Adipocyte (in vitro differentiated cells): ENCODE measurements around the gene NALCN.

Experiments
- DNase-seq: peaks from one replicate; pipeline ENCODE4 v3.0.0-alpha.2; 2015; ENCODE audit warnings: low read depth
- H3K27me3 ChIP-seq: replicated peaks from 2 replicates; pipeline ENCODE4 v1.7.0; 2013; ENCODE audit warnings: mild to moderate bottlenecking, low read length, moderate library complexity; ENCODE audit not compliant: control insufficient read depth, insufficient read depth
- H3K36me3 ChIP-seq: 2 replicates; pipeline ENCODE4 v1.7.0; 2013; ENCODE audit warnings: low read length, mild to moderate bottlenecking, moderate library complexity; ENCODE audit not compliant: control insufficient read depth, insufficient read depth, severe bottlenecking
- H3K4me1 ChIP-seq: 2 replicates; pipeline ENCODE4 v1.7.0; 2013; ENCODE audit warnings: mild to moderate bottlenecking, low read length, moderate library complexity; ENCODE audit not compliant: control insufficient read depth, insufficient read depth
- H3K4me3 ChIP-seq: 2 replicates; pipeline ENCODE4 v1.7.0; 2013; ENCODE audit warnings: mild to moderate bottlenecking, low read length, moderate library complexity
- H3K9ac ChIP-seq: 2 replicates; pipeline ENCODE4 v1.7.0; 2013; ENCODE audit warnings: mild to moderate bottlenecking, low read length, moderate library complexity
- H3K9me3 ChIP-seq: 2 replicates; pipeline ENCODE4 v1.7.0; 2013; ENCODE audit warnings: mild to moderate bottlenecking, low read length, moderate library complexity; ENCODE audit not compliant: control insufficient read depth

The NALCN gene

DNA sequence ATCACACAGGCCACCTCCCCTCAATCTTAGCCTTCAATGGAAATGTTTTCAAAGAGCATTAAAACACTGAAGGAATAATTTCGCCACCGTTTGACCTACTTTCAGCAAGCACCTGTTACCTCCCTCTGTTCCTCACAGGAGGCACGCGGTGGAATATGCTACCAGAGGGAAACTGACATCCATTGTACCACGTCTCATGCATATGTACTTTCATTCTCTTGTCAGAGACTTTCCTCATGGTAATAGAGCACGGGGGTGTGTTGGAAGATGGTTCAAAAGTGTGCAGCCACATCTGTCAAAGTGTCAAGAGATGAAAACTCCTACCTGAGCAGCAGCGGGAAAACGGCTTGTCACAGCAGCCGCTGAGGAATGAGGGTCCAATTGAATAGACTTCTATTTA lies 143.4 kb downstream of the NALCN start:
- Histone ChIP-seq H3K36me3 (no peaks in the 10 kb centered on the region), H3K9ac (no peak overlapping the region), H3K9me3 (no peaks in the 10 kb centered on the region), H3K4me1 (no peaks in the 10 kb centered on the region), H3K27me3 (no peaks in the 10 kb centered on the region), H3K4me3 (no peak overlapping the region)
- DNase-seq, result no peak

DNA sequence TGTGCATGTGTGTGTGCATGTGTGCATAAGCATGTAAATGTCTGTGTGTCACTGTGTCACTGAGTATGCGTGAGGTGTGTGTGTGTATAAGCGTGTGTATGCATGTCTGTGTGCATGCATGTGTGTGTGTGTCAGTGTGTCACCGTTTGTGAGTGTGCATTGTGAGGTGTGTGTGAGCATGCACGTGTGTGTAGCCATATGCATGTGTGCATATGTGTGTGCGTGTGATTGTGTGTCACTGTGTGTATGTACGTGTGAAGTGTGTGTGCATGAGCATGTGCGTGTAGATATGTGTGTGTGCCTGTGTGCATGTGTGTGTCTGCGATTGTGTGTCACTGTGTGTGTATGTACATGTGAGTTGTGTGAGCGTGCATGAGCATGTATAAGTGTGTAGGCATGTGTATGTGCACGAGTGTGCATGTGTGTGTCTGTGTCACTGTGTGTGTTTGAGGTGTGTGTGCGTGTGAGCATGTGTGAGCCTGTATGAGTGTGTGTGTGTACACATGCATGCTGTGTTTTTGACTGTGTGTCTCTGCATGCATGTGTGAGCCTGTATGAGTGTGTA lies 144.5 kb downstream of the NALCN start:
- Histone ChIP-seq H3K36me3 (no peaks in the 10 kb centered on the region), H3K9me3 (no peaks in the 10 kb centered on the region), H3K4me3 (no peak overlapping the region), H3K4me1 (peaks cover under 1% of the 10 kb centered on the region), H3K27me3 (no peaks in the 10 kb centered on the region), H3K9ac (no peak overlapping the region)
- DNase-seq, result no peak

DNA sequence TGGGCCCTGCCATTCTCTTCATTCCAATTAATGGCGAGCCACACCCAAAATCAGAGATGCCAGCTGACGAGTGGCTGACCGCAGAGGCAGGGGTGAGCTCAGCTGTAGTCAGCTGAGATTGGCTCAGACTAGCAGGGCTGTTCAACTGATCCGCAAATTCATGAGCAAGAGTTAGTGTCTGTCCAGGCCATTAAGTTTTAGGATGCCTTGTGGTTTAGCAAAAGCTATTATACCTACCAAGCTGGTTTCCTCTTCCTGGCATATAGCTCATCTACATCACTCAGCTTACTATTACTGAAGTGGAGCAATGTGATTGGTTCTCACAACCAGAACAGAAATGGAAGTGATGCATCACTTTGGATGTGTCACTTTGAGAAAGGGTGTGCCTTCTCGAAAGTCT lies 148.7 kb downstream of the NALCN start:
- no peaks in the 10 kb centered on the region for H3K9me3 ChIP-seq
- no peak overlapping the region for H3K9ac ChIP-seq
- peaks cover 6% of the 10 kb centered on the region for H3K4me1 ChIP-seq
- no peaks in the 10 kb centered on the region for H3K36me3 ChIP-seq
- H3K4me3 ChIP-seq, result no peak overlapping the region
- H3K27me3 ChIP-seq, result no peaks in the 10 kb centered on the region
- DNase-seq, result no peak

DNA sequence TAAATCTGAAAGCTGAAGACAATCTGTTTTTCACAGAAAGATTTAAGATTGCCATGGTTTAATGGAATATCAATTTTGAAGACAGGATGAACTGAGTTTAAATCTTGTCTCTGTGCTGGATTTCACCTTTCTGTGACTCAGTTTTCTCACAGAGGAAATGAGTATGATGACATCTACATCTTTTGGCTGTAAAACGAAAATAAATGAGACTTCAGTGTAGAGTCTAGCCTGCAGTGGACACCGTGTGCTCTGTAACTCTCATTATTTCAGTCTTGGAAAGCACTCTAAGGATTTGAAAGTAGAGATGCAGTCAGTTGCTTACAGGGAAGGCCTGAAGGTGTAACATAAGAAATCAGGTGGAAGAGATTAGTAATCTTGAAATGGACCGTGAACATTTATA lies 150.4 kb downstream of the NALCN start:
- Histone ChIP-seq H3K9me3 (no peaks in the 10 kb centered on the region), H3K9ac (no peak overlapping the region), H3K4me3 (no peak overlapping the region), H3K27me3 (no peaks in the 10 kb centered on the region), H3K36me3 (no peaks in the 10 kb centered on the region), H3K4me1 (peaks cover 6% of the 10 kb centered on the region)
- DNase-seq, result no peak

DNA sequence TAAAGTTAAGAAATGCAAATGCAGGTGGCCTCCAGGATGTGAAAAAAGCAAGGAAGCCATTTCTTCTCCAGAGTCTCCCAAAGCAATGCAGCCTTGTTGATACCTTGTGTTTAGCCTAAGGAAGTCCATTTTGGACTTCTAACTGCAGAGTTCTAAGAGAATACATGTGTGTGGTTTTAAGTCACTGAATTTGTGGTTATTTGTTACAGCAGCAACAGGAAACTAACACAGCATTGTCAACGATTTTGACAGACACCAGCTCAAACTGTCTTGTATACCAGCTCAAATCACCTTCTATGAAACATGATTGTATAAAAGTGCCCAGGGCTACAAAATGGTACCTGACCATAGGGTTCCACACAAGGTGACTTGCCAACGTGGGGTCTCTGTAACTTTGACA lies 151.4 kb downstream of the NALCN start:
- Histone ChIP-seq H3K36me3 (no peaks in the 10 kb centered on the region), H3K27me3 (no peaks in the 10 kb centered on the region), H3K9me3 (no peaks in the 10 kb centered on the region), H3K4me3 (no peak overlapping the region), H3K9ac (no peak overlapping the region), H3K4me1 (peaks cover 6% of the 10 kb centered on the region)
- no peak for DNase-seq

DNA sequence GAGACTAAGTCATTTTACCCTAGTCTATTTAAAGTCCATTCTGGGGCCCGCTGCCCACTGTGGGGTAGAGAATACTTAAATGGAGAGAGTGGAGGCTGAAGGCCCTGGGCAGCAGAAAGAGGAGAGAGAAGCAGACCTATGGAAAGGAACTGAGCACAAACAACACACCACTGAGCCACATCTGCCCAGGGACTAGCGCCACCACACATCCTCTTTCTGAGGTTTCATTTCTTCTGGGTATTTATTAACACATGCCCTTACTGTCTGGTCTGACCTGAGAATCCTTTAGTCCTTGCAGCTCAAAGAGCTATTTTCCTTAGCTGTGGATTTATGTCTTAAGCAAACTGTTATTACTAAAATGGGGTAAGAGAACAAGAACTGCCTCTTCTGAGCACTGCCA lies 154.0 kb downstream of the NALCN start:
- no peak for DNase-seq
- no peak overlapping the region for H3K4me3 ChIP-seq
- H3K9me3 ChIP-seq, result no peaks in the 10 kb centered on the region
- peaks cover 9% of the 10 kb centered on the region for H3K4me1 ChIP-seq
- no peaks in the 10 kb centered on the region for H3K36me3 ChIP-seq
- H3K27me3 ChIP-seq, result no peaks in the 10 kb centered on the region
- H3K9ac ChIP-seq, result no peak overlapping the region

DNA sequence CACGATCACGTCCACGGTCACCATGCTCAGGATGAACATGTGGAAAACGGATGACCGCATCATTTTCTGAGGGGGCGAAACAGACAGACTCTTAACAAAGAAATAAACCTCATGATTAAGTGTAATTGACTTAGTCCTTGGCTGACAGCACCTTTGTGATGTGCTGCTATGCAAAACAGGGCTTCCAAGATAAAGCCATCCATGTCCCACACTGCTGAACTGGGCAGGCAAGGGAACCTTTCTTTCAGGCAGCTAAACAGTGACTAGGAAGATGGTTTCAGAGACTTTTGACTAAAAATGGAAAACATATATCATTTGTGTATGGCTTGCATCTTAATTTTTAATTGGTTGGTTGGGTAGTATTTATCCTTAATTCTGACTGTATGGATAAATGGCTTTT lies 157.8 kb downstream of the NALCN start:
- DNase-seq, result no peak
- Histone ChIP-seq H3K9me3 (no peaks in the 10 kb centered on the region), H3K4me1 (peaks cover 4% of the 10 kb centered on the region), H3K4me3 (no peak overlapping the region), H3K36me3 (no peaks in the 10 kb centered on the region), H3K27me3 (no peaks in the 10 kb centered on the region), H3K9ac (no peak overlapping the region)

DNA sequence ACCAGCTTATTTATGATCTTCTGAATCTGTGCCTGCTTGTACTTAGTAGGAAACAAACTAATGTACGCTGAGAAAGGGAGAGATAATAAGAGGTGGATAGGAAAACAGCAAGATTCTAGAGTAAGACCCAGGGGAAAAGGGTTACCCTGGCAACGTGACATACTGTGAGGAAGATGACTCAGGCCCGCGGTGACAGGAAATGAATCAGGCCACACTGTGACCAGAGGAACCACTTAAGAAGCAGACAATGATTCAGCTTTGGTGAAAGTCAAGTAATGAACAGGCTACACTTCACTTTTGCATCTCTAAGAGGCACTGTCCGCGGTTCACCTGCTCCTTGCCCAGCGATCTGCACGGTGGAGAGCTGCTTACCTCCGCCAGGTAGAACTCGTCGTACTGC lies 158.2 kb downstream of the NALCN start:
- peak; percentile 53 for DNase-seq
- no peaks in the 10 kb centered on the region for H3K9me3 ChIP-seq
- no peak overlapping the region for H3K9ac ChIP-seq
- H3K4me3 ChIP-seq, result no peak overlapping the region
- peaks cover 4% of the 10 kb centered on the region for H3K4me1 ChIP-seq
- no peaks in the 10 kb centered on the region for H3K27me3 ChIP-seq
- H3K36me3 ChIP-seq, result no peaks in the 10 kb centered on the region

DNA sequence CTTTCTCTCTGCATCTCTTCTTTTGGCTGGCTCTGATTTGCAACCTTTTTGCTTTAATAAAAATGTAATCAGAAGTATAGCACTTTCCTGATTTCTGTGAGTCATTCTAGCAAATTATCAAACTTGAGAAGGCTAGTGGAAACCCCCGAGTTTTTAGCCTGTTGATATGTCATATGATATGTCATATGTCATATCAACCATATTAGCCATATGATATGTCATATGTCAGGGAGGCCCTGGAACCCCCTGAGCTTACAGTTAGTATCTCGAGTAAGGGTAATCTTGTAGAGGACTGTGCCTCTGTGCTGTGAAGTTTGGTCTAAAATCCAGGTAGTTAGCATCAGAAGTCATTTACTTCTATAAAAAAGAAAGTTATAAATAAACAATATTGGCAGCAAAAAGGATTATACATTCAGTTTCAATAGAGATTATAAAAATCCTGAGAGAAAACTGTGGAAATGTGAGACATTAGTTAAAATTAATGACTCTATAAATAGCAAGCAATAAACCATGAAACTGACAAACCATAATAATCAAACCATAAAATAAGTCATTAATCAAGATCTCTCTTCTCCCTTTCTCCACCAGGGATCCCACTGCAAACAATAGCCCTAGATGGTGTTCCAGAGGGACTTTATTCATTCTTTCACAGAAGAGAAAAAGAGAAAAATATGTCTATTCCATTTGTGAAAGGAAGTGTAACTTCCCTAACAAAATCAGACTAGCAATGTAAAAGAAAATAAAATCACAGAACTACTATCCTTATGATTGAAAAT lies 167.4 kb downstream of the NALCN start:
- H3K9ac ChIP-seq, result no peak overlapping the region
- H3K4me1 ChIP-seq, result no peaks in the 10 kb centered on the region
- no peak overlapping the region for H3K4me3 ChIP-seq
- no peaks in the 10 kb centered on the region for H3K27me3 ChIP-seq
- peaks cover 13% of the 10 kb centered on the region for H3K9me3 ChIP-seq
- no peaks in the 10 kb centered on the region for H3K36me3 ChIP-seq
- no peak for DNase-seq

DNA sequence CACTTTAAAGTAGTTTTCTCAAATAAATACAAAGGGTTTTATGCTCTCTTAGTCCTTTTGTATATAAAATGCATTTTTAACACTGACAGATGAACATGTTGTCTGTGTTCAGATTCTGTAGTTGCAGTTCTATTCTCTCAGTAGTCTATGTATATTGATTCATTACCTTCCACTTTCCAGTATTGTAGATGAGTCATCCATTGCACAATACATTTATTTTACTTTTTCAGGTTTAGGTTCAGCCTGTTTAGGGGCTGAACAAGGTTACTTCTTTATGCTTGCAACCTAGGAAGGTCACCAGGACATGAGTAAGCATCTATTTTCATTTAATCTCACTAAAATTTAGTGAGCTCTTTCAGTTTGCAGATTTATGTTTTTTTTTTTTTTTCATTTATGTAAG lies 173.6 kb downstream of the NALCN start:
- no peaks in the 10 kb centered on the region for H3K27me3 ChIP-seq
- H3K36me3 ChIP-seq, result no peaks in the 10 kb centered on the region
- DNase-seq, result peak; percentile 12
- no peak overlapping the region for H3K4me3 ChIP-seq
- H3K9ac ChIP-seq, result no peak overlapping the region
- H3K4me1 ChIP-seq, result no peaks in the 10 kb centered on the region
- H3K9me3 ChIP-seq, result no peaks in the 10 kb centered on the region

DNA sequence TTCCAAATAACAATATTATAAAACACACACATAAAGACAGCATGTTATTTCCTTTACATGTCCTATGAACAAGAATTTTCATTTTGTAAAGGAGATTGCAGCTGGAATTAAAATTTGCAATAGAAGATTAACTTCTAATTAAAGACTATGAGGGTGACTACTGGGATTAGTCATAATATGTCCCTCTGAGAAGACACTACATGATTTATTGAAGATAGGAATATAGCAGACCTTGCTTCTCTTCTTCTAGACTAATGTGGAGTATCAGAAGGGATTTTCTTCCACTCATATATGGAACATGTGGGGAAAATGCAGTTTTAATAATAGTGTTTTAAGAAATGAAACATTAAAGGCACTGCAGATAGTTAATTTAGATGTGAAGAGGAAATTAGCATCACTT lies 177.8 kb downstream of the NALCN start:
- H3K4me1 ChIP-seq, result no peaks in the 10 kb centered on the region
- H3K27me3 ChIP-seq, result no peaks in the 10 kb centered on the region
- no peaks in the 10 kb centered on the region for H3K9me3 ChIP-seq
- H3K36me3 ChIP-seq, result no peaks in the 10 kb centered on the region
- DNase-seq, result no peak
- no peak overlapping the region for H3K4me3 ChIP-seq
- H3K9ac ChIP-seq, result no peak overlapping the region
